Peyer's patch (tissue), 4 donors: Measurements from ENCODE around the gene GOSR2. TPM values are rescaled to one million over a fixed set of nuclear protein-coding genes. Genes with fewer than 3 reads are reported as not detected.

Experiments used
- DNase-seq, 3 donors: peaks; one replicate each; pipeline ENCODE4 v3.0.0-alpha.2; 2017 to 2019
- H3K27ac ChIP-seq, 4 donors: fragments of 200-600 bp; sonication (generic); one replicate each; pipeline ENCODE4 v1.5.1; 2016 to 2019
- H3K27me3 ChIP-seq, 2 donors: fragments of 200-600 bp; sonication (generic); one replicate each; pipeline ENCODE4 v1.5.1; 2019
- H3K36me3 ChIP-seq, 3 donors: fragments of 200-600 bp; sonication (generic); one replicate each; pipeline ENCODE4 v1.5.1; 2016 to 2019
- H3K4me1 ChIP-seq, 4 donors: fragments of 200-600 bp; sonication (generic); one replicate each; pipeline ENCODE4 v1.5.1; 2016 to 2019
- H3K4me3 ChIP-seq, 4 donors: fragments of 200-600 bp; sonication (generic); 1 replicate in 3 of 4; 2 replicates in 1 of 4; pipeline ENCODE4 v1.5.1; 2016 to 2019; ENCODE audit warnings: mild to moderate bottlenecking in 1 of 4
- H3K9me3 ChIP-seq, 4 donors: fragments of 200-600 bp; sonication (generic); one replicate each; pipeline ENCODE4 v1.5.1; 2016 to 2019; ENCODE audit warnings: mild to moderate bottlenecking in 1 of 4
- CTCF ChIP-seq, 6 experiments: fragments of 450-650 bp in 4 of 6; fragments of 200-600 bp in 2 of 6; sonication (generic) in 1 of 6; IDR thresholded peaks; one replicate each; pipeline ENCODE4 v1.5.1; 2017 to 2019; ENCODE audit warnings: antibody characterized with exemption in 6 of 6, mild to moderate bottlenecking in 3 of 6, moderate library complexity in 1 of 6
- POLR2A ChIP-seq, 2 donors: fragments of 450-650 bp; IDR thresholded peaks; one replicate each; pipeline ENCODE4 v1.5.1; 2017; ENCODE audit warnings: antibody characterized with exemption in 2 of 2, mild to moderate bottlenecking in 2 of 2, moderate library complexity in 2 of 2
- total RNA-seq, 4 donors: library from RNA; depleted of rRNA; stranded (reverse); fragments of >200 nt; gene quantifications; one replicate each; pipeline ENCODE4 v1.1.0, GENCODE V29; 2016

Gene GOSR2
- 100 to 1,000 TPM in 3 of 4 donors, 10 to 100 TPM in 1; 77.6 to 148 (median 121) TPM for total RNA-seq

- Histone ChIP-seq H3K4me1 (peaks cover 0 to 37% (median 4%) of the 10 kb centered on the region in 4 donors), H3K36me3 (no peaks in the 10 kb centered on the region), H3K27ac (peak within 1 kb of the TSS; percentile 82 to 98 (median 94)), H3K4me3 (peak within 1 kb of the TSS; percentile 81 to 93 (median 82)), H3K27me3 (no peaks in the 10 kb centered on the region), H3K9me3 (no peaks in the 10 kb centered on the region)
- peak; percentile 86 to 93 (median 92) for DNase-seq
- TF ChIP-seq CTCF (IDR thresholded peaks at IDR 0.05) (peak in 3 of 6 experiments; percentile 18 to 30 (median 29)), POLR2A (IDR thresholded peaks at IDR 0.05) (peak; percentile 93 to 96)
Measured at GRCh38 chr17:46922804-46923635, at the start of gene GOSR2. Gene GOSR2 (plus strand): TSS chr17:46923160. CDS start chr17:46923193, 33 bp downstream.

- Histone ChIP-seq H3K36me3 (no peaks in the 10 kb centered on the region), H3K4me3 (no peak overlapping the region), H3K4me1 (peaks cover 0 to 18% (median 0%) of the 10 kb centered on the region in 4 donors), H3K27me3 (no peaks in the 10 kb centered on the region), H3K9me3 (no peaks in the 10 kb centered on the region), H3K27ac (no peak overlapping the region)
- TF ChIP-seq CTCF (IDR thresholded peaks at IDR 0.05) (no peak), POLR2A (IDR thresholded peaks at IDR 0.05) (no peak)
- DNase-seq, result no peak
Measured at GRCh38 chr17:46873941-46874645, 48.9 kb upstream of the GOSR2 start.

DNA sequence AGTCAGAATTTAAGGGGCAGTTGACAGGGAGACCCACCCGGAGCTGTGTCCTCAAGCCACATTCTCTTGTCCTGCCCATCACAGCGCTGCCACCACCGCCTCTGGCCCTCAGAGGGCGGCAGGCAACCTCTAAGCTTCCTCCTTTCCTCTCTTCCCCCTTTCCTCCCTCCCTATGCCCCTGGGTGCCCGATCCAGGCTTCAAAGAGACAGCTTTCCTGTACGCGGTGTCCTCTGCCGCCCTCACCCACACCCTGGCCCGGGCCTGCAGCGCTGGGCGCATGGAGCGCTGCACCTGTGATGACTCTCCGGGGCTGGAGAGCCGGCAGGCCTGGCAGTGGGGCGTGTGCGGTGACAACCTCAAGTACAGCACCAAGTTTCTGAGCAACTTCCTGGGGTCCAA lies 48.1 kb upstream of the GOSR2 start:
- Histone ChIP-seq H3K4me3 (no peak overlapping the region), H3K27me3 (no peaks in the 10 kb centered on the region), H3K36me3 (no peaks in the 10 kb centered on the region), H3K9me3 (no peaks in the 10 kb centered on the region), H3K27ac (no peak overlapping the region), H3K4me1 (peaks cover 0 to 14% (median 0%) of the 10 kb centered on the region in 4 donors)
- TF ChIP-seq POLR2A (IDR thresholded peaks at IDR 0.05), result no peak
- no peak for TF ChIP-seq CTCF (IDR thresholded peaks at IDR 0.05)
- DNase-seq, result peak in 2 of 3 donors; percentile 33 to 47

DNA sequence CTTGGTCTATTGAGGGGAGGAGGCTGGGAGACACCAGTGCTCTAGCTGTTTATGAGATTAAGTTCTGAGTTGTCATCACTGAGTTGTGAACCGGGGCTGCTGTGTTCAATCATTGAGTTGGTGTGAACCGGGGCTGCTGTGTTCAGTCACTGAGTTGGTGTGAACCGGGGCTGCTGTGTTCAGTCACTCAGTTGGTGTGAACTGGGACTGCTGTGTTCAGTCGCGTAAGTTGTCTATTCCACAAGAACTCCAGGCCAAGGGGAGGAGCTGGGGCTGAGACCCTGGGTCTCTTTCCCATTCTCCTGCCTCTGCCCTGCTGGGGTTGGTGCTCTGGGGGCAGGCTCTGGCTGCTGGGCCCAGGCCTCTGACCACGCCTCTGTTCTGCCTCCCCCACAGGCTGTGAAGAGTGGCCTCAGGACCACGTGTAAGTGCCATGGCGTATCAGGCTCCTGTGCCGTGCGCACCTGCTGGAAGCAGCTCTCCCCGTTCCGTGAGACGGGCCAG lies 47.1 kb upstream of the GOSR2 start:
- TF ChIP-seq POLR2A (IDR thresholded peaks at IDR 0.05) (no peak), CTCF (IDR thresholded peaks at IDR 0.05) (no peak)
- no peaks in the 10 kb centered on the region for H3K27me3 ChIP-seq
- peak overlapping the region in 1 of 4 donors; percentile 52 for H3K27ac ChIP-seq
- no peaks in the 10 kb centered on the region for H3K9me3 ChIP-seq
- H3K36me3 ChIP-seq, result no peaks in the 10 kb centered on the region
- no peak overlapping the region for H3K4me3 ChIP-seq
- DNase-seq, result no peak
- H3K4me1 ChIP-seq, result peaks cover 0 to 7% (median 0%) of the 10 kb centered on the region in 4 donors

DNA sequence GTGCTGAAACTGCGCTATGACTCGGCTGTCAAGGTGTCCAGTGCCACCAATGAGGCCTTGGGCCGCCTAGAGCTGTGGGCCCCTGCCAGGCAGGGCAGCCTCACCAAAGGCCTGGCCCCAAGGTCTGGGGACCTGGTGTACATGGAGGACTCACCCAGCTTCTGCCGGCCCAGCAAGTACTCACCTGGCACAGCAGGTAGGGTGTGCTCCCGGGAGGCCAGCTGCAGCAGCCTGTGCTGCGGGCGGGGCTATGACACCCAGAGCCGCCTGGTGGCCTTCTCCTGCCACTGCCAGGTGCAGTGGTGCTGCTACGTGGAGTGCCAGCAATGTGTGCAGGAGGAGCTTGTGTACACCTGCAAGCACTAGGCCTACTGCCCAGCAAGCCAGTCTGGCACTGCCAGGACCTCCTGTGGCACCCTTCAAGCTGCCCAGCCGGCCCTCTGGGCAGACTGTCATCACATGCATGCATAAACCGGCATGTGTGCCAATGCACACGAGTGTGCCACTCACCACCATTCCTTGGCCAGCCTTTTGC lies 46.5 kb upstream of the GOSR2 start:
- TF ChIP-seq POLR2A (IDR thresholded peaks at IDR 0.05) (peak in 1 of 2 donors; percentile 37), CTCF (IDR thresholded peaks at IDR 0.05) (peak in 4 of 6 experiments; percentile 47 to 98 (median 92))
- peak in 2 of 3 donors; percentile 85 to 89 for DNase-seq

More for the DNA sequence above, 46.5 kb upstream of the GOSR2 start:
- Histone ChIP-seq H3K36me3 (no peaks in the 10 kb centered on the region), H3K27me3 (no peaks in the 10 kb centered on the region), H3K9me3 (no peaks in the 10 kb centered on the region), H3K4me3 (no peak overlapping the region), H3K27ac (peak overlapping the region in 1 of 4 donors; percentile 52), H3K4me1 (peaks cover 0 to 2% (median 0%) of the 10 kb centered on the region in 4 donors)
